Breast epithelium (tissue), 3 donors: ENCODE data around the gene DENND1C.

Experiments used
- POLR2A ChIP-seq: fragments of 450-650 bp; IDR thresholded peaks from one replicate; pipeline ENCODE4 v1.6.1; 2016; ENCODE audit warnings: antibody characterized with exemption, mild to moderate bottlenecking, moderate library complexity
- TF ChIP-seq, protein P1 (sequence below), 3 donors: fragments of 450-650 bp; IDR thresholded peaks; one replicate each; pipeline ENCODE4 v1.5.1; 2016 to 2017; ENCODE audit warnings: antibody characterized with exemption in 3 of 3, mild to moderate bottlenecking in 3 of 3, moderate library complexity in 3 of 3

DNA sequence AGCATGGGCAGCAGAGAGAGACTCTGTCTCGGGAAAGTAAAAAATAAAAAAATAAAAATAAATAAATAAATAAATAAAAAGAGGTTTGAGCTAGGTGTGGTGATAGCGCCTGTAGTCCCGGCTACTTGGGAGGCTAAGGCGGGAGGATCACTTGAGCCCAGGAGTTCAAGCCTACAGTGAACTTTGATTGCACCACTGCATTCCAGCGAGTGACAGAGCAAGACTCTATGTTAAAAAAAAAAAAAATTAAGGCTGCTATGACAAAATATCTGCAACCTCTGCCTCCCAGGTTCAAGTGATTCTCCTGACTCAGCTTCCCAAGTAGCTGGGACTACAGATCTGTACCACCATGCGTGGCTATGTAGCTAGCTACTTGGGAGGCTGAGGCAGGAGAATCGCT is 3.2 kb upstream of the DENND1C start:
- TF ChIP-seq, protein P1, sequence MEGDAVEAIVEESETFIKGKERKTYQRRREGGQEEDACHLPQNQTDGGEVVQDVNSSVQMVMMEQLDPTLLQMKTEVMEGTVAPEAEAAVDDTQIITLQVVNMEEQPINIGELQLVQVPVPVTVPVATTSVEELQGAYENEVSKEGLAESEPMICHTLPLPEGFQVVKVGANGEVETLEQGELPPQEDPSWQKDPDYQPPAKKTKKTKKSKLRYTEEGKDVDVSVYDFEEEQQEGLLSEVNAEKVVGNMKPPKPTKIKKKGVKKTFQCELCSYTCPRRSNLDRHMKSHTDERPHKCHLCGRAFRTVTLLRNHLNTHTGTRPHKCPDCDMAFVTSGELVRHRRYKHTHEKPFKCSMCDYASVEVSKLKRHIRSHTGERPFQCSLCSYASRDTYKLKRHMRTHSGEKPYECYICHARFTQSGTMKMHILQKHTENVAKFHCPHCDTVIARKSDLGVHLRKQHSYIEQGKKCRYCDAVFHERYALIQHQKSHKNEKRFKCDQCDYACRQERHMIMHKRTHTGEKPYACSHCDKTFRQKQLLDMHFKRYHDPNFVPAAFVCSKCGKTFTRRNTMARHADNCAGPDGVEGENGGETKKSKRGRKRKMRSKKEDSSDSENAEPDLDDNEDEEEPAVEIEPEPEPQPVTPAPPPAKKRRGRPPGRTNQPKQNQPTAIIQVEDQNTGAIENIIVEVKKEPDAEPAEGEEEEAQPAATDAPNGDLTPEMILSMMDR (IDR thresholded peaks at IDR 0.05): no peak
- TF ChIP-seq POLR2A: no peak
